Sigmoid colon (tissue), 7 donors: ENCODE measurements around the gene CHCHD1. TPM values are rescaled to one million over a fixed set of nuclear protein-coding genes. Genes with fewer than 3 reads are reported as not detected.

Experiments used
- DNase-seq: peaks from one replicate; pipeline ENCODE4 v3.0.0-alpha.2; 2019
- H3K27ac ChIP-seq, 4 donors: fragments of 200-600 bp; sonication (generic); one replicate each; pipeline ENCODE4 v1.5.1; 2016 to 2019; ENCODE audit warnings: mild to moderate bottlenecking in 1 of 4
- H3K27me3 ChIP-seq, 3 donors: fragments of 200-600 bp; sonication (generic); one replicate each; pipeline ENCODE4 v1.5.1; 2019; ENCODE audit warnings: mild to moderate bottlenecking in 1 of 3
- H3K36me3 ChIP-seq, 4 donors: fragments of 200-600 bp; sonication (generic); one replicate each; pipeline ENCODE4 v1.5.1; 2016 to 2019
- H3K4me1 ChIP-seq, 4 donors: fragments of 200-600 bp; sonication (generic); one replicate each; pipeline ENCODE4 v1.5.1; 2017 to 2019
- H3K4me3 ChIP-seq, 4 donors: fragments of 200-600 bp; sonication (generic); one replicate each; pipeline ENCODE4 v1.5.1; 2017 to 2019; ENCODE audit warnings: mild to moderate bottlenecking in 2 of 4, moderate library complexity in 1 of 4
- H3K9me3 ChIP-seq, 4 donors: fragments of 200-600 bp in 3 of 4; sonication (generic) in 3 of 4; one replicate each; pipeline versions ENCODE4 v1.5.1 to v1.6.1; 2013 to 2019
- CTCF ChIP-seq, 4 experiments: fragments of 450-650 bp in 3 of 4; fragments of 200-600 bp in 1 of 4; IDR thresholded peaks; one replicate each; pipeline ENCODE4 v1.5.1; 2016 to 2019; ENCODE audit warnings: antibody characterized with exemption in 4 of 4, mild to moderate bottlenecking in 3 of 4, moderate library complexity in 2 of 4
- EP300 ChIP-seq, 4 donors: sonication (generic); formaldehyde crosslinking; IDR thresholded peaks; one replicate each; pipeline ENCODE4 v1.6.1; 2017; ENCODE audit warnings: antibody characterized with exemption in 4 of 4
- POLR2A ChIP-seq, 2 donors: fragments of 450-650 bp; IDR thresholded peaks; one replicate each; pipeline ENCODE4 v1.6.1; 2016; ENCODE audit warnings: antibody characterized with exemption in 2 of 2, mild to moderate bottlenecking in 2 of 2, moderate library complexity in 2 of 2
- POLR2AphosphoS5 ChIP-seq, 4 donors: sonication (generic); formaldehyde crosslinking; IDR thresholded peaks; one replicate each; pipeline ENCODE4 v1.6.1; 2017; ENCODE audit warnings: antibody characterized with exemption in 4 of 4
- WGBS, 2 donors: extraction: QIAGEN DNeasy Blood & Tissue Kit; methylation state at CpG; one replicate each; pipeline ENCODE4 v1.1.7; 2013; 5-methylcytosine and 5-hydroxymethylcytosine counted together
- intact Hi-C: fragments of 100-400 bp; cut with DNase I; formaldehyde crosslinking; loops from one replicate; pipeline ENCODE4 v1.15.1; 2023
- polyA plus RNA-seq, 3 donors: library from polyadenylated mRNA; stranded (reverse); fragments of 200-250 nt; gene quantifications; one replicate each; pipeline ENCODE4 v1.2.3, GENCODE V29; 2013
- total RNA-seq, 4 donors: library from RNA; depleted of rRNA; stranded (reverse); fragments of >200 nt; gene quantifications; one replicate each; pipeline ENCODE4 v1.1.0, GENCODE V29; 2016
- donor health status: healthy with polysubstance abuse.
- donor health status: Bipolar disorder and iron deficiency.
- donor health status: healthy.

CHCHD1 gene
- total and polyA plus RNA-seq, 7 donors = 28.1 to 134 (median 36.6) TPM

GRCh38 chr10:73802276-73802991 is 20.6 kb downstream of the CHCHD1 start:
- no peak for DNase-seq
- H3K4me3 ChIP-seq = no peak overlapping the region
- TF ChIP-seq EP300 (IDR thresholded peaks at IDR 0.05) (no peak), POLR2A (IDR thresholded peaks at IDR 0.05) (no peak), POLR2AphosphoS5 (IDR thresholded peaks at IDR 0.05) (no peak), CTCF (IDR thresholded peaks at IDR 0.05) (no peak)
- H3K27me3 ChIP-seq = no peaks in the 10 kb centered on the region
- H3K27ac ChIP-seq = no peak overlapping the region
- H3K4me1 ChIP-seq = peaks cover 0 to 11% (median 6%) of the 10 kb centered on the region in 4 donors
- whole genome bisulfite sequencing, 2 donors = 89 to 90% methylated on average over 11 of the region's 11 CpGs
- H3K9me3 ChIP-seq = no peaks in the 10 kb centered on the region
- intact Hi-C loops = no loop called here
- peaks cover 54 to 100% (median 87%) of the 10 kb centered on the region in 4 donors for H3K36me3 ChIP-seq

GRCh38 chr10:73803680-73804286 is 21.9 kb downstream of the CHCHD1 start:
- H3K36me3 ChIP-seq = peaks cover 58 to 100% (median 85%) of the 10 kb centered on the region in 4 donors
- TF ChIP-seq POLR2AphosphoS5 (IDR thresholded peaks at IDR 0.05) (no peak), CTCF (IDR thresholded peaks at IDR 0.05) (no peak), EP300 (IDR thresholded peaks at IDR 0.05) (no peak), POLR2A (IDR thresholded peaks at IDR 0.05) (no peak)
- DNase-seq = no peak
- no peaks in the 10 kb centered on the region for H3K27me3 ChIP-seq
- peaks cover 0 to 18% (median 6%) of the 10 kb centered on the region in 4 donors for H3K4me1 ChIP-seq
- H3K9me3 ChIP-seq = no peaks in the 10 kb centered on the region
- H3K4me3 ChIP-seq = no peak overlapping the region
- no peak overlapping the region for H3K27ac ChIP-seq
- intact Hi-C loops = no loop called here

- TF ChIP-seq EP300 (IDR thresholded peaks at IDR 0.05) = no peak
- no peak for DNase-seq
- H3K36me3 ChIP-seq = peaks cover 48 to 77% (median 67%) of the 10 kb centered on the region in 4 donors
Measured at GRCh38 chr10:73806176-73806950, 24.5 kb downstream of the CHCHD1 start.

GRCh38 chr10:73807471-73807870 is 25.6 kb downstream of the CHCHD1 start:
- TF ChIP-seq POLR2A (IDR thresholded peaks at IDR 0.05) (no peak), EP300 (IDR thresholded peaks at IDR 0.05) (no peak), POLR2AphosphoS5 (IDR thresholded peaks at IDR 0.05) (no peak), CTCF (IDR thresholded peaks at IDR 0.05) (no peak)
- peaks cover 0 to 39% (median 25%) of the 10 kb centered on the region in 4 donors for H3K4me1 ChIP-seq
- DNase-seq = no peak
- H3K36me3 ChIP-seq = peaks cover 37 to 66% (median 57%) of the 10 kb centered on the region in 4 donors
- intact Hi-C loops = no loop called here
- 96 to 97% methylated on average over 14 of the region's 14 CpGs for WGBS, 2 donors
- H3K27ac ChIP-seq = no peak overlapping the region
- no peaks in the 10 kb centered on the region for H3K9me3 ChIP-seq
- H3K27me3 ChIP-seq = no peaks in the 10 kb centered on the region
- H3K4me3 ChIP-seq = no peak overlapping the region

More at GRCh38 chr10:73806176-73806950, 24.5 kb downstream of the CHCHD1 start:
- H3K4me3 ChIP-seq = no peak overlapping the region
- no peak overlapping the region for H3K27ac ChIP-seq
- 93 to 95% methylated on average over 14 of the region's 14 CpGs for WGBS, 2 donors
- intact Hi-C loops = no loop called here
- peaks cover 0 to 39% (median 22%) of the 10 kb centered on the region in 4 donors for H3K4me1 ChIP-seq
- no peaks in the 10 kb centered on the region for H3K27me3 ChIP-seq
- H3K9me3 ChIP-seq = no peaks in the 10 kb centered on the region
